GM12878 (cell line): ENCODE results near the gene CEP128. TPM values are rescaled to one million over a fixed set of nuclear protein-coding genes. Genes with fewer than 3 reads are reported as not detected.

Experiments used
- ATAC-seq: fragments of 200-7000 bp; cut with Tn5 transposase; 3 replicates; pipeline ENCODE4 v1.9.1; 2020; ENCODE audit warnings: mild to moderate bottlenecking, moderate library complexity
- BruUV-seq: library from RNA; stranded (reverse); fragments of 400-500 nt; replicated peaks from 2 replicates; lab custom pipeline; 2021; lab: Mats Ljungman, UMichigan
- CTCF ChIA-PET: fragments of 300-600 bp; sonication (Branson Sonifier 250); formaldehyde crosslinking; extraction: SDS; loops from one replicate; lab custom pipeline; 2021; ENCODE audit warnings: inconsistent platforms; lab: Yijun Ruan, JAX
- POLR2A ChIA-PET: fragments of 350-600 bp; formaldehyde crosslinking; extraction: SDS; loops from one replicate; lab custom pipeline; 2021; ENCODE audit warnings: inconsistent platforms; lab: Charles Lee
- RAD21 ChIA-PET: fragments of 300-600 bp; sonication (Branson Sonifier 250); formaldehyde crosslinking; loops from one replicate; lab custom pipeline; 2023; ENCODE audit warnings: antibody characterized with exemption; ENCODE audit not compliant: unreplicated experiment; lab: Charles Lee
- SMC1A ChIA-PET: fragments of 300-600 bp; sonication (Branson Sonifier 250); formaldehyde crosslinking; loops from one replicate; lab custom pipeline; 2023; ENCODE audit not compliant: unreplicated experiment, uncharacterized antibody; lab: Charles Lee
- DNase-seq: peaks from one replicate; pipeline ENCODE4 v3.0.0-alpha.2; 2011; ENCODE audit warnings: low read depth, low spot score
- FAIRE-seq: peaks from 3 replicates; lab custom pipeline; 2011; peaks lifted over from hg19 to GRCh38; lab: Jason Lieb, UNC
- H2AFZ ChIP-seq: 2 replicates; pipeline ENCODE4 v1.6.0; 2011; ENCODE audit warnings: low read depth, low read length, control low read depth; ENCODE audit not compliant: control insufficient read depth
- H3K27ac ChIP-seq: 2 replicates; pipeline ENCODE4 v1.5.1; 2011; ENCODE audit warnings: control low read depth; ENCODE audit not compliant: control insufficient read depth, insufficient read depth
- H3K27me3 ChIP-seq, 2 experiments: replicated peaks in 1 of 2; 2 replicates each; pipeline versions ENCODE4 v1.6.0 to v1.6.1; 2011; ENCODE audit warnings: low read length in 1 of 2; ENCODE audit not compliant: control insufficient read depth in 2 of 2, insufficient read depth in 2 of 2
- H3K36me3 ChIP-seq, 2 experiments: 2 replicates each; pipeline ENCODE4 v1.5.1; 2011; ENCODE audit warnings: low read length in 1 of 2; ENCODE audit not compliant: control insufficient read depth in 2 of 2, insufficient read depth in 2 of 2
- H3K4me1 ChIP-seq: 2 replicates; pipeline ENCODE4 v1.6.1; 2011; ENCODE audit warnings: mild to moderate bottlenecking, low read length, moderate library complexity, mixed read lengths; ENCODE audit not compliant: control insufficient read depth, insufficient read depth
- H3K4me2 ChIP-seq: 2 replicates; pipeline ENCODE4 v1.6.0; 2011; ENCODE audit warnings: control low read depth; ENCODE audit not compliant: control insufficient read depth, insufficient read depth
- H3K4me3 ChIP-seq: fragments of 200-600 bp; sonication (generic); 2 replicates; pipeline ENCODE4 v1.5.1; 2016
- H3K79me2 ChIP-seq: 2 replicates; pipeline ENCODE4 v1.6.0; 2011; ENCODE audit warnings: low read length; ENCODE audit not compliant: control insufficient read depth, insufficient read depth
- H3K9ac ChIP-seq: 2 replicates; pipeline ENCODE4 v1.8.0; 2011; ENCODE audit warnings: low read length, control low read depth, mixed read lengths; ENCODE audit not compliant: control insufficient read depth, insufficient read depth
- H3K9me3 ChIP-seq: replicated peaks from 3 replicates; pipeline ENCODE4 v1.5.1; 2011; ENCODE audit warnings: mild to moderate bottlenecking, low read length; ENCODE audit not compliant: control insufficient read depth, insufficient read depth
- H4K20me1 ChIP-seq: 2 replicates; pipeline ENCODE4 v1.6.0; 2011; ENCODE audit not compliant: control insufficient read depth, insufficient read depth
- ATF7 ChIP-seq: fragments of 450-650 bp; IDR thresholded peaks from 2 replicates; pipeline ENCODE4 v1.6.1; 2016; ENCODE audit warnings: low read depth, mild to moderate bottlenecking
- BRCA1 ChIP-seq: IDR thresholded peaks from 2 replicates; pipeline ENCODE4 v1.6.1; 2011; ENCODE audit warnings: low read depth, low read length, improper control_type of control experiment
- E2F4 ChIP-seq: IDR thresholded peaks from 2 replicates; pipeline ENCODE4 v1.6.1; 2012; ENCODE audit warnings: low read depth, low read length, improper control_type of control experiment
- EGR1 ChIP-seq, 2 experiments: IDR thresholded peaks; 1 replicate in 1 of 2; 2 replicates in 1 of 2; pipeline ENCODE4 v1.6.1; 2011 to 2012; ENCODE audit warnings: low read depth in 2 of 2, low read length in 2 of 2, borderline replicate concordance in 1 of 2, mild to moderate bottlenecking in 1 of 2, moderate library complexity in 1 of 2
- ESRRA ChIP-seq: IDR thresholded peaks from 2 replicates; pipeline ENCODE4 v1.6.1; 2012; ENCODE audit warnings: mild to moderate bottlenecking, low read length, improper control_type of control experiment
- PAX8 ChIP-seq: fragments of 450-650 bp; IDR thresholded peaks from 2 replicates; pipeline ENCODE4 v1.6.1; 2017; ENCODE audit warnings: mild to moderate bottlenecking, moderate library complexity
- SMARCA5 ChIP-seq: fragments of 450-650 bp; IDR thresholded peaks from 2 replicates; pipeline ENCODE4 v1.6.1; 2017; ENCODE audit warnings: mild to moderate bottlenecking
- SREBF2 ChIP-seq: IDR thresholded peaks from 2 replicates; pipeline ENCODE4 v1.6.1; 2012; ENCODE audit warnings: mild to moderate bottlenecking, low read length
- TAF1 ChIP-seq: IDR thresholded peaks from 2 replicates; pipeline ENCODE4 v1.6.1; 2011; ENCODE audit warnings: mild to moderate bottlenecking, low read depth, low read length, borderline replicate concordance
- WGBS: methylation state at CpG from one replicate; pipeline ENCODE4 v1.1.6; 2016; ENCODE audit warnings: low lambda C conversion rate; ENCODE audit not compliant: insufficient replicate concordance, insufficient coverage; ENCODE audit errors: missing lambda C conversion rate; 5-methylcytosine and 5-hydroxymethylcytosine counted together
- in situ Hi-C: fragments of 300-500 bp; cut with MboI; formaldehyde crosslinking; loops from 9 replicates; pipeline ENCODE4 v1.14.3; 2018; ENCODE audit warnings: mixed read lengths
- intact Hi-C: fragments of 100-400 bp; cut with micrococcal nuclease; formaldehyde crosslinking; loops from one replicate; pipeline ENCODE4 v1.14.2; 2022; ENCODE audit not compliant: unreplicated experiment
- polyA plus RNA-seq, 11 experiments: library from polyadenylated mRNA; depleted of rRNA in 4 of 11; unstranded in 6 of 11; stranded (reverse) in 5 of 11; fragments of >200 nt; fragmentation: Nextera tagmentation in 4 of 11; fragmentation: Illumina TruSeq in 1 of 11; extraction: Ambion mirVana in 4 of 11; extraction: Trizol in 1 of 11; gene quantifications; 1 replicate in 1 of 11; 2 replicates in 10 of 11; pipeline versions ENCODE4 v1.2.1 to v1.2.3, GENCODE V29; 2011 to 2016; ENCODE audit warnings: inconsistent platforms in 2 of 11, missing spikeins in 2 of 11, low read depth in 1 of 11
- total RNA-seq, 4 experiments: library from RNA; depleted of rRNA in 3 of 4; stranded (reverse); fragments of >200 nt in 3 of 4; fragmentation: Illumina TruSeq in 1 of 4; extraction: Trizol in 1 of 4; gene quantifications; 2 replicates each; pipeline versions ENCODE4 v1.2.1 to v1.2.3, GENCODE V29; 2013 to 2021

The CEP128 gene
- total and polyA plus RNA-seq, 10 of the 15 experiments (the other 5 are each of a cell fraction or from before 2014, with no cell fraction given) = 1.1 to 6.7 (median 3.4) TPM

GRCh38 chr14:80906946-80907345 lies 34.6 kb downstream of the CEP128 start:
- Histone ChIP-seq H3K4me1 (no peaks in the 10 kb centered on the region), H3K27me3 (no peaks in the 10 kb centered on the region), H2AFZ (no peak overlapping the region), H3K36me3 (no peaks in the 10 kb centered on the region), H3K79me2 (no peaks in the 10 kb centered on the region), H3K27ac (no peak overlapping the region), H3K4me3 (no peak overlapping the region), H4K20me1 (no peaks in the 10 kb centered on the region), H3K9me3 (no peaks in the 10 kb centered on the region), H3K4me2 (no peak overlapping the region), H3K9ac (no peak overlapping the region)
- FAIRE-seq = no peak
- RAD21 ChIA-PET = no interaction called here
- no peak for TF ChIP-seq EGR1 (IDR thresholded peaks at IDR 0.05; ENCODE audit: borderline replicate concordance in 1 of 2, low read depth in 2 of 2, low read length in 2 of 2)
- TF ChIP-seq BRCA1 = no peak
- TF ChIP-seq SMARCA5 = no peak
- no peak for TF ChIP-seq PAX8
- TF ChIP-seq TAF1 = no peak
- TF ChIP-seq ESRRA = no peak
- TF ChIP-seq SREBF2 = no peak
- TF ChIP-seq E2F4 = no peak
- TF ChIP-seq ATF7 = no peak
- in situ Hi-C loops = no loop called here
- ATAC-seq = no peak
- POLR2A ChIA-PET = no interaction called here
- no TSS peak for BruUV-seq
- intact Hi-C loops = no loop called here
- WGBS = 99% methylated on average over 4 of the region's 4 CpGs
- no peak for DNase-seq
- CTCF ChIA-PET = no interaction called here
- SMC1A ChIA-PET = interaction anchor here (1.2 to 2.2 kb wide), 3 partner anchors 8 to 44 kb away, joined by 3 to 5 read pairs (median 4); no protein-coding TSS in a partner anchor
